Activated CD4-positive, alpha-beta T cell treated with anti-CD3 and anti-CD28 coated beads, Interleukin-2, Interleukin-4, amounts not matched to agents 100 ng/mL and 50 ng/mL, durations not matched to agents 16 hours and 8 hours (primary cell): ENCODE measurements around the gene VANGL1.

Experiments used
- DNase-seq: peaks from one replicate; pipeline ENCODE4 v3.0.0-alpha.2; 2020; ENCODE audit warnings: low spot score

The VANGL1 gene

DNA sequence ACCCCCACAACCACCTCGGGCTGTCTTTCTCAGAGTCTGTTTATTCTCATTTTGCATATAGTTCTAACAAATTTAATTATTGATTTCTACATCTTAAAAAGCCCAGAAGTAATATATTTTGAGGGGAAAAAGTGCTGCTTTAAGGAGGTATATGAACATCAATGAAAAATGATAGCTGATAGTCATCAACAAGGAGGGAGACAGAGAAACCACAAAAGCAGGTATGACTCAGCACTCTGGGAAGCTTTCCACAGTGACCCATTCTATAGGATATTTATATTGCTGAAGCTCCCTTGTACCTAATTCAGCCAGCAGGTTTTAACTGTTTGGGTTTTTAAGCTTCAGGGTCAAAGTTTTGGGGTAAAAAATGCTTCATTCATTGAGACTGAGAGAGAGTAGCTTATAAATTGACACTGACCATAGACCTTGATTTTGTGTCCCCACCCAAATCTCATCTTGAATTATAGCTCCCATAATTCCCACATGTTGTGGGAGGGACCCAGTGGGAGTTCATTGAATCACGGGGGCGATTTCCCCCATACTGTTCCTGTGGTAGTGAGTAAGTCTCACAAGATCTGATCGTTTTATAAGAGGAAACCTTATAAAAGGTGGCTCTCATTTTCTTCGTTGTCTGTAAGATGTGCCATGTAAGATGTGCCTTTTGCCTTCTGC is 27.4 kb downstream of the VANGL1 start:
- peak; percentile 23 for DNase-seq

GRCh38 chr1:115669886-115670285 is 28.1 kb downstream of the VANGL1 start:
- DNase-seq: no peak

- no peak for DNase-seq
Measured at GRCh38 chr1:115670476-115671175, 28.9 kb downstream of the VANGL1 start.

DNA sequence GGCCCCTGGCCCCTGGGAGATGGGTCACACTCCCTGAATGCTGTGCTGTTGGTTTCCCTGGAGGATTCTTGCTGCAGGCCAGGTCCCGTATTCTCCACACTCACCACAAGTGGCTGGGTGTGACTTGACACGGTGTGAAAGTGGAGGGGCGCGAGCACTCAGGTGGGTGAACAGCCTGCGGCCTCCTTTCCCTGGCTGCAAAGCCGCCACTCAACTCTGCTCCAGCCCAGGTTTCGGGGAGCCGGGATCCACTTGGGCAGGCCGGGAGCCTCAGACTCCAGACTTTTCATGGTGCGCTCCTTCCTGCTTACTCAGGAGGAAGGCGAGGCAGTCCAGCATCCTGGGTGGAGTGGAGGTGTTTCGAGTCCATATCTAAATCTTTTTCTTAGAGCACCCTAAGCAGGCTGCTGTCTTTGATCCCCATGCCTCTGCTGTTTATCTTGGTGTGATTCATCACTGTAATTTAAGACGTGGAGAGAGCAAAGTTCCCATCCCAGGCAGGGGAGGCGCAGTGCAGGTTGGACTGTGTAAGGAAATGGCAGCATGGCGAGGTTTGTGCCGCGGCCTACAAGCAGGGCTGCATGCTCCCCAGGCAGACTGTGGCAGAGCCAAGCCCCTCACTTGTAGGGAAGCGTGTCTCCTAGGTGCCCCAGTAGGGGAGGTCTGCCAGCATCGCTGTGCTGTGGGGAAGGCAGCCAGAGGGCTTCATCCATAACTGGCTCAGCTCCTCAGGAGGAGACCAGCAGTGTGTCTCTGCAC is 29.6 kb downstream of the VANGL1 start:
- DNase-seq: no peak

DNA sequence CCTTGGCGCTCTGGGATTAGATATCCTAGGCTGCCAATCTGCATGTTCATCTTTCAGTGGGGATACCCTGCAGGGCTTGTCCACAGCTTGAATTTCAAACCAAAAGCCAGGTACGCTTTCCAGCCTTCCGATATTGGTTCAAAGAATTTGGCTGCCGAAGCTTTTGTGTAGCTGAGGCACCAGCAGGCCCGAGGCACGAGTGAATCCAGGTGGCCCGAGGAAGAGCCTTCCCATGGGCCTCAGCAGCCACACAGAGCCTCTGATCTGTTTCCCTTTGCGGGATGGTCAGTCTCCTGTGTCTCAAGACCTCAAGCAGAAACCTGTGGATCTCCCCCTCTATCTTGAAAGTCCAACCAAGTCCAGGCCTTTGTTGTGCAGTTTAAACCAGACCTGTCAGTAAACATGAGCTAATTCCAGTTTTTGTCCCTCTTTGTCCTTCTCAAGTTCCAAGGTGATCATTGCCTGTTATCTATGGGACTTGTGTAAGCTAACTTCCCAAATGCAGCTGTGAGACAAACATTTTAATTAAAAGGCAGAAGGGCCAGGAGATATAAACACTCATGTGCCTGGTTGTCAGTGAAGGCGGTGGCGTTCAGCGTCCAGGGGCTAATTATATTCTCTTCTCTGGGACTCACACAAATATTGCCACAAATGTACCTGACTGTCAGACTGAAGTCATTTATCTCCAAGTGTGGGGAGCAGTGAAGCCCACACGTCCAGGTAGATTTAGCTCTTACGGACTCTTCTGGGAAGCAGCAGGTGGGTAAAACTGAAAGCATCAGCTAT is 30.6 kb downstream of the VANGL1 start:
- no peak for DNase-seq

DNA sequence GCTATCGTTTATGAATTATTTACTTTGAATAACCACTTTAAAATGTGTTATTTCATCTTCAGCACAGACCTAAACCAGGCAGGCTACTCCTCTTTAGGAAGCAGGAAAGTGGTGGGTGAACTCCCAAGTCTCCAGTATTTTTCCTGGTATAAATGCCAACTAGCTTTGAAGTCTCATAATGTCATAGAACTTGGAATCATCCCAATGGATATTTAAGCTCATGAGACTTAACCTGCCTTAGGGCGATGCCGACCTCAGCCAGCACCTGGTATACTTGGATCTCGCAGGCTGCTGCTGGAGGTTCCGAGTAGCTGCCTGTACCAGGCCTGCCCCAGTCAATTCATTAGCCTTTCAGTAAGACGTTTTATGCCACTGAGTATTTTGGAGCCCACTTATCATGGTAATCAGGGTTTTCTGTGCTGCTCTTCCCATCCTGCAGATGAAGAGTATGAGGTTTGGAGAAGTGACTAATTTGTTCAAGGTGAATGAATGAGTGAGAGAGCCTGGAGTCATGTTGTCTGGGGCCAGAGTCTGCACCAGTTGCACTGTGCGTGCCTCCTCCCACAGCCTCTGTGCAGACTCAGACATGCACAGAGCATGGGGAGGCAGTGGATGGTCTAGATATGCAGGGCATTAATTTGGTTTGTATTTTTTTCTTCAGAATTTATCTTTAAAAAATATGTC is 34.9 kb downstream of the VANGL1 start:
- no peak for DNase-seq

GRCh38 chr1:115677182-115677555 is 35.4 kb downstream of the VANGL1 start:
- DNase-seq: no peak

DNA sequence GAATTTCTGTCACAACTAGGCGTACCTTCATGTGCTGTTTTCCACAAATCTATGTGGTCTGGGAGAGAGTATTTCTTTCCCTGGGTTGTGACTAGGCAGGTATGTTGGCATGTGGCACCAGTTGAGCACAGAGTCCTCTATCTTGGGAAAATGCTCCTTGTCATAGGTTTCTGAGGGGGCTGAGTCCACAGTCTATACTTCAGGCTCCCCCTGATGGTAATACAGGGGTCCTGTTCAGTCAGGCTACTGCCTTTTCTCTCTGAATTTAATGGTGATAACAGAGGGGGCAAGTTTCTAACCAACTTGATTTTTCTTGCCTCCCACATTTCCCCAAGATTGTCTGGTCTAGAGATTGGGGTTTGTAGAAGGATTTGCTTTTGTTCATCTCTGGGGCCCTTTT is 35.8 kb downstream of the VANGL1 start:
- no peak for DNase-seq

- DNase-seq: no peak
Measured at GRCh38 chr1:115678141-115678540, 36.4 kb downstream of the VANGL1 start.

- DNase-seq: no peak
Measured at GRCh38 chr1:115679141-115679611, 37.4 kb downstream of the VANGL1 start.

DNA sequence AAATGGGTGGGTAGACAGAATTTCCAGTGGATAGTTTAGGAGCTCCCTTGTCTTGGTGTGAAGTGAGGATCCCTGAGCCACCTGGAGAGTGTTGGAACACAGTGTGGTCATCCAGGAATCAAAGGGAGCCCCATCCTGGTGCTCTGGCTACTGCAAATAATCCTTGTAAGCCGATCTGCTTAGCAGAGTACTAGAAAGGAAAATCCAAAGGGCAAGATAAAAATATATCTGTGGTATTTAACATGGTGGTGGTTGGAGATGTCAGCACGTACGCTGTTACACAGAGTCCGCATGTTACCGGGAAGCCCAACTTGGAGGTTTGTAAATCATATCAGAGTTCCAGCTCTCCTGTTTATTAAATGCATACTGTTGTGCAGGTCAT is 39.0 kb downstream of the VANGL1 start:
- no peak for DNase-seq

GRCh38 chr1:115682792-115683191 is 41.0 kb downstream of the VANGL1 start:
- no peak for DNase-seq

- no peak for DNase-seq
Measured at GRCh38 chr1:115685029-115685705, 43.4 kb downstream of the VANGL1 start.

- DNase-seq: no peak
Measured at GRCh38 chr1:115687744-115688143, 46.0 kb downstream of the VANGL1 start.

GRCh38 chr1:115690972-115691371 is 49.2 kb downstream of the VANGL1 start:
- no peak for DNase-seq

GRCh38 chr1:115692224-115692623 is 50.5 kb downstream of the VANGL1 start:
- DNase-seq: no peak

DNA sequence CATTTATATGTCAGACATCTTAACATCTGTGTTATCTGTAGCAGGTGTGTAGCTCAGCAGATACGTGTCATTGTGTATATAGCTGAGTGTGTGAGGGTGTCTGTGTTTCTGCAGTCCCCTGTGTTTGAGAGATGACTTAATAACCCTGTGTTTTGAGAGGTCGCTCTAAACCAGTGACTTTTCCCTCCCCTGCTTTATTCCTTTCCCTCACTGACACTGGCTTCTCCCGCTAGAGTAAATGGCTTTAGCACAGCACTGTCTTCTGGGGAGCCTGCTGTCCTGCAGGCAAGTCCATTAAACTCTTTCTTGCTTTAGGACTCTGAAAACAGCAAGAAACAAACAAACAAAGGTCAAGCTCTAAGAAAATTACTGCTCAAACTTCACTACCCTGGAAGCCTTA is 53.0 kb downstream of the VANGL1 start:
- no peak for DNase-seq

GRCh38 chr1:115697619-115698018 is 55.8 kb downstream of the VANGL1 start:
- no peak for DNase-seq

DNA sequence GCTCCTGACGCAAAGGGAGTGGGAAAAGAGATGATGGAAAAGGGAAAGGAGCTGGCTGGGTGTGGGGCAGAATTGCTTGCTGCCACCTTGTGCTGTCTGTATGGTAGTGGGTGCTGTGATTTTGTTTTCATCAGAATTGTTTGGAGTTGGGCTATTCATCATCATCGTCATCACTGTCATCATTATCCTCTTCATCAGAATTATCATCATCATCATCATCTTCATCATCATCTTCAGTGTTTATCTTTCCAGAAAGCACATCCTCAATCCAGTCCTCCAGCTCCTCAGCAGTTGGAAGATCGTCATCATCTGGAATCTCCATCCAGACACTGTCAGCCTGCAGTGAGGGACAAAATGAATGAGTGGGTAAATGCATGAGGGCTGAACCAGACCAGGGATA is 59.3 kb downstream of the VANGL1 start:
- DNase-seq: no peak

DNA sequence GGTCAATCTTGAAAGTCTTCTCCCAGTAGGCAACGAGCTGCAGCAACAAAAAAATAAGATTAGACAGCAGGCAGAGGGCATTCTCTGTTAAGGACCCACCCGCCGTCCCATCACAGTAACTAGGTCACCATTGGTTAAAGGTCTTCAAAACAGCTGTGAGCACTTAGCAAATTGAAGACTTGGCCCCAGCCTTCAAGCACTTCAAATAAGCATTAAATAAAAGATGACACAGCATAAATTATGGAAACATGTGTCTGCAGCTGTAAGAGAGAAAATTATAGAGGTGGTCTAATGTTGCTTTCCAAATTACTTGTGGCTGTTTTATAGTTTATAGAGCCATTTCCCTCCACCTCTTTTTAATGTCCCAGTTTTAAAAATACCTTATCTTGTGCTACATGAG is 61.2 kb downstream of the VANGL1 start:
- no peak for DNase-seq
